H9 (cell line): ENCODE measurements around the gene CEBPG. TPM values are rescaled to one million over a fixed set of nuclear protein-coding genes. Genes with fewer than 3 reads are reported as not detected.

ENCODE experiments used
- DNase-seq: peaks from one replicate; pipeline ENCODE4 v3.0.0-alpha.2; 2017
- H2AFZ ChIP-seq: one replicate; pipeline ENCODE4 v1.6.1; 2013; ENCODE audit warnings: mild to moderate bottlenecking, low read length, control low read depth, moderate library complexity
- H2AK5ac ChIP-seq: 2 replicates; pipeline ENCODE4 v1.6.1; 2013; ENCODE audit warnings: low read length, control low read depth, mixed read lengths; ENCODE audit not compliant: insufficient read length
- H2BK120ac ChIP-seq: one replicate; pipeline ENCODE4 v1.6.1; 2013; ENCODE audit warnings: low read depth, mild to moderate bottlenecking, low read length, control low read depth, inconsistent platforms; ENCODE audit not compliant: poor library complexity, severe bottlenecking
- H2BK12ac ChIP-seq: 2 replicates; pipeline ENCODE4 v1.6.1; 2013; ENCODE audit warnings: low read length, control low read depth, mixed read lengths, low read depth; ENCODE audit not compliant: insufficient read length
- H2BK15ac ChIP-seq: 2 replicates; pipeline ENCODE4 v1.6.1; 2013; ENCODE audit warnings: low read depth, low read length, control low read depth
- H2BK20ac ChIP-seq: one replicate; pipeline ENCODE4 v1.6.1; 2013; ENCODE audit warnings: low read depth, mild to moderate bottlenecking, low read length, control low read depth, inconsistent platforms; ENCODE audit not compliant: poor library complexity, severe bottlenecking
- H2BK5ac ChIP-seq: 2 replicates; pipeline ENCODE4 v1.6.1; 2013; ENCODE audit warnings: low read length, control low read depth, mixed read lengths; ENCODE audit not compliant: insufficient read length
- H3K14ac ChIP-seq: 2 replicates; pipeline ENCODE4 v1.6.1; 2013; ENCODE audit warnings: low read length, control low read depth; ENCODE audit not compliant: insufficient read depth
- H3K18ac ChIP-seq: 2 replicates; pipeline ENCODE4 v1.6.1; 2013; ENCODE audit warnings: low read depth, mild to moderate bottlenecking, mixed read lengths, low read length, control low read depth; ENCODE audit not compliant: insufficient read length
- H3K23ac ChIP-seq: 2 replicates; pipeline ENCODE4 v1.6.1; 2013; ENCODE audit warnings: low read length, control low read depth, mixed read lengths, low read depth; ENCODE audit not compliant: insufficient read length
- H3K23me2 ChIP-seq: 2 replicates; pipeline ENCODE4 v1.6.1; 2013; ENCODE audit warnings: low read depth, mild to moderate bottlenecking, mixed read lengths, low read length, control low read depth; ENCODE audit not compliant: insufficient read length, poor library complexity, severe bottlenecking
- H3K27ac ChIP-seq: 2 replicates; pipeline ENCODE4 v1.5.1; 2013; ENCODE audit warnings: low read length, control low read depth, mixed read lengths, low read depth; ENCODE audit not compliant: insufficient read length
- H3K27me3 ChIP-seq: 2 replicates; pipeline ENCODE4 v1.6.1; 2013; ENCODE audit warnings: low read length, control low read depth, inconsistent platforms; ENCODE audit not compliant: insufficient read depth
- H3K4ac ChIP-seq: 2 replicates; pipeline ENCODE4 v1.6.1; 2013; ENCODE audit warnings: low read depth, mild to moderate bottlenecking, control low read depth, inconsistent platforms, low read length, moderate library complexity
- H3K4me1 ChIP-seq: 2 replicates; pipeline ENCODE4 v1.6.1; 2013; ENCODE audit warnings: low read length, control low read depth, inconsistent platforms; ENCODE audit not compliant: insufficient read depth
- H3K4me2 ChIP-seq: 2 replicates; pipeline ENCODE4 v1.6.1; 2013; ENCODE audit warnings: low read length, control low read depth, mixed read lengths; ENCODE audit not compliant: insufficient read length, insufficient read depth
- H3K56ac ChIP-seq: 2 replicates; pipeline ENCODE4 v1.6.1; 2013; ENCODE audit warnings: low read depth, mild to moderate bottlenecking, mixed read lengths, low read length, control low read depth; ENCODE audit not compliant: insufficient read length
- H3K79me1 ChIP-seq: 2 replicates; pipeline ENCODE4 v1.6.1; 2013; ENCODE audit warnings: low read depth, mild to moderate bottlenecking, moderate library complexity, low read length, control low read depth, inconsistent platforms; ENCODE audit not compliant: insufficient read depth, poor library complexity, severe bottlenecking
- H3K79me2 ChIP-seq: 2 replicates; pipeline ENCODE4 v1.6.1; 2013; ENCODE audit warnings: low read length, control low read depth, inconsistent platforms; ENCODE audit not compliant: insufficient read depth
- H3K9ac ChIP-seq: 2 replicates; pipeline ENCODE4 v1.6.1; 2013; ENCODE audit warnings: low read length, control low read depth, mixed read lengths; ENCODE audit not compliant: insufficient read length; ENCODE audit errors: extremely low read depth
- H3K9me3 ChIP-seq: one replicate; pipeline ENCODE4 v1.6.1; 2013; ENCODE audit warnings: low read depth, low read length, inconsistent platforms; ENCODE audit not compliant: control insufficient read depth
- H3T11ph ChIP-seq: one replicate; pipeline ENCODE4 v1.6.1; 2013; ENCODE audit warnings: mild to moderate bottlenecking, low read length, control low read depth, inconsistent platforms
- H4K20me1 ChIP-seq: one replicate; pipeline ENCODE4 v1.6.1; 2013; ENCODE audit not compliant: control insufficient read depth, insufficient read length, insufficient read depth
- H4K5ac ChIP-seq: 2 replicates; pipeline ENCODE4 v1.6.1; 2013; ENCODE audit warnings: low read depth, mild to moderate bottlenecking, mixed read lengths, low read length, control low read depth; ENCODE audit not compliant: insufficient read length
- H4K8ac ChIP-seq: replicated peaks from 2 replicates; pipeline ENCODE4 v1.6.1; 2013; ENCODE audit warnings: low read length, control low read depth, mixed read lengths, low read depth; ENCODE audit not compliant: insufficient read length
- H4K91ac ChIP-seq: 2 replicates; pipeline ENCODE4 v1.6.1; 2013; ENCODE audit warnings: low read depth, mild to moderate bottlenecking, moderate library complexity, mixed read lengths, low read length, control low read depth; ENCODE audit not compliant: insufficient read length
- H3K27ac Mint-ChIP-seq, 3 experiments: 2 replicates in 2 of 3; 3 replicates in 1 of 3; pipeline ENCODE4 v1.8.0; 2020 to 2021; ENCODE audit warnings: mixed read lengths in 3 of 3, mild to moderate bottlenecking in 1 of 3, moderate library complexity in 1 of 3
- H3K27me3 Mint-ChIP-seq: 2 replicates; pipeline ENCODE4 v1.8.0; 2021; ENCODE audit warnings: low read depth, mild to moderate bottlenecking, moderate library complexity, mixed read lengths
- H3K36me3 Mint-ChIP-seq, 3 experiments: 2 replicates in 2 of 3; 3 replicates in 1 of 3; pipeline ENCODE4 v1.8.0; 2020 to 2021; ENCODE audit warnings: low read depth in 3 of 3, mixed read lengths in 3 of 3; ENCODE audit not compliant: insufficient read depth in 1 of 3
- H3K4me1 Mint-ChIP-seq, 2 experiments: 2 replicates each; pipeline ENCODE4 v1.8.0; 2020; ENCODE audit warnings: mixed read lengths in 2 of 2
- H3K4me3 Mint-ChIP-seq, 2 experiments: 2 replicates in 1 of 2; 3 replicates in 1 of 2; pipeline ENCODE4 v1.8.0; 2020 to 2021; ENCODE audit warnings: mild to moderate bottlenecking in 2 of 2, mixed read lengths in 2 of 2, moderate library complexity in 1 of 2
- H3K9me3 Mint-ChIP-seq, 2 experiments: 2 replicates in 1 of 2; 3 replicates in 1 of 2; pipeline ENCODE4 v1.8.0; 2020; ENCODE audit warnings: mild to moderate bottlenecking in 2 of 2, mixed read lengths in 2 of 2, moderate library complexity in 1 of 2
- WGBS: extraction: QIAGEN DNeasy Blood & Tissue Kit; methylation state at CpG from one replicate; pipeline ENCODE4 v1.1.7; 2013; ENCODE audit warnings: missing lambda C conversion rate, low lambda C conversion rate, mixed read lengths; ENCODE audit not compliant: insufficient read length; ENCODE audit errors: extremely low coverage; 5-methylcytosine and 5-hydroxymethylcytosine counted together
- total RNA-seq: library from RNA; stranded (reverse); gene quantifications from 2 replicates; pipeline ENCODE4 v1.2.1, GENCODE V29; 2021
- TF ChIP-seq, protein P1 (sequence below): fragments of 200-600 bp; sonication (generic); conservative IDR thresholded peaks from 3 replicates; pipeline ENCODE4 v1.8.0; 2021; ENCODE audit warnings: antibody characterized with exemption, mild to moderate bottlenecking

Gene CEBPG
- total RNA-seq, 1 experiment from 2014 or later, result 33.7 TPM

DNA sequence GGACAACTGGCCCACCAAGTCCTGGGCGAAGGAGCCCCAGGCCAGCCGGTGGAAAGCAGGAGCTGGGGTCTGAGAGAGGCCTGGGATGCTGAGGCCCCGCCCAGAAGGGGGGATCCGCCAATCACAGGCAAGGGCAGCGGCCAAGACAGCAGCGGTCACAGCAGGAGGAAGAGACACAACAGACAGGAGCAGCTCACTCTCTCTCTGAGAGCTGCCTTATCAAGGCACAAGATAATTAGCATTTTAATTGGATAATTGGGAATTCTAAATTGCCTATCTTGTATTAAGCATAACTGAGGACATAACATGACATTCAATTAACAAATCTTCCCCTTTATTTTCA lies 46.2 kb downstream of the CEBPG start:
- no peak overlapping the region for H3K56ac ChIP-seq
- no peak overlapping the region for H3K27ac ChIP-seq
- Mint-ChIP-seq H3K4me1 (peaks cover 4 to 15% of the 10 kb centered on the region in 2 experiments), H3K4me3 (no peak overlapping the region), H3K9me3 (no peaks in the 10 kb centered on the region), H3K36me3 (peaks cover 0 to 3% (median 0%) of the 10 kb centered on the region in 3 experiments; a peak in 1 of 7 replicates), H3K27me3 (no peaks in the 10 kb centered on the region), H3K27ac (no peak overlapping the region)
- no peak overlapping the region for H3K4me2 ChIP-seq
- H3K14ac ChIP-seq, result no peak overlapping the region
- no peak overlapping the region for H2AK5ac ChIP-seq
- H3K79me1 ChIP-seq, result no peaks in the 10 kb centered on the region
- H4K8ac ChIP-seq, result no peak overlapping the region
- H4K20me1 ChIP-seq, result no peaks in the 10 kb centered on the region
- no peaks in the 10 kb centered on the region for H3K9me3 ChIP-seq
- no peaks in the 10 kb centered on the region for H3K27me3 ChIP-seq
- no peak overlapping the region for H3T11ph ChIP-seq
- H2BK12ac ChIP-seq, result no peak overlapping the region
- no peak overlapping the region for H4K5ac ChIP-seq
- H3K79me2 ChIP-seq, result no peaks in the 10 kb centered on the region
- H3K23me2 ChIP-seq, result no peaks in the 10 kb centered on the region
- TF ChIP-seq, protein P1, sequence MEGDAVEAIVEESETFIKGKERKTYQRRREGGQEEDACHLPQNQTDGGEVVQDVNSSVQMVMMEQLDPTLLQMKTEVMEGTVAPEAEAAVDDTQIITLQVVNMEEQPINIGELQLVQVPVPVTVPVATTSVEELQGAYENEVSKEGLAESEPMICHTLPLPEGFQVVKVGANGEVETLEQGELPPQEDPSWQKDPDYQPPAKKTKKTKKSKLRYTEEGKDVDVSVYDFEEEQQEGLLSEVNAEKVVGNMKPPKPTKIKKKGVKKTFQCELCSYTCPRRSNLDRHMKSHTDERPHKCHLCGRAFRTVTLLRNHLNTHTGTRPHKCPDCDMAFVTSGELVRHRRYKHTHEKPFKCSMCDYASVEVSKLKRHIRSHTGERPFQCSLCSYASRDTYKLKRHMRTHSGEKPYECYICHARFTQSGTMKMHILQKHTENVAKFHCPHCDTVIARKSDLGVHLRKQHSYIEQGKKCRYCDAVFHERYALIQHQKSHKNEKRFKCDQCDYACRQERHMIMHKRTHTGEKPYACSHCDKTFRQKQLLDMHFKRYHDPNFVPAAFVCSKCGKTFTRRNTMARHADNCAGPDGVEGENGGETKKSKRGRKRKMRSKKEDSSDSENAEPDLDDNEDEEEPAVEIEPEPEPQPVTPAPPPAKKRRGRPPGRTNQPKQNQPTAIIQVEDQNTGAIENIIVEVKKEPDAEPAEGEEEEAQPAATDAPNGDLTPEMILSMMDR, result no peak
- H3K9ac ChIP-seq, result no peak overlapping the region
- H4K91ac ChIP-seq, result no peak overlapping the region
- no peak overlapping the region for H2BK15ac ChIP-seq
- no peak overlapping the region for H3K23ac ChIP-seq
- no peak overlapping the region for H2AFZ ChIP-seq
- H3K4ac ChIP-seq, result no peak overlapping the region
- no peak overlapping the region for H3K18ac ChIP-seq
- H2BK5ac ChIP-seq, result no peak overlapping the region
- H2BK20ac ChIP-seq, result no peak overlapping the region
- H2BK120ac ChIP-seq, result no peak overlapping the region
- H3K4me1 ChIP-seq, result no peaks in the 10 kb centered on the region
- WGBS, result no CpG with 5 or more reads among the region's 6 CpGs
- DNase-seq, result peak; percentile 76
